GM12891 (cell line): ENCODE measurements around the gene NEK7.

Source experiments
- PAX5 ChIP-seq: IDR thresholded peaks from 2 replicates; pipeline ENCODE4 v1.6.1; 2011; ENCODE audit warnings: low read length, moderate library complexity, mild to moderate bottlenecking; ENCODE audit not compliant: insufficient read depth, severe bottlenecking
- POLR2A ChIP-seq: IDR thresholded peaks from 2 replicates; pipeline ENCODE4 v1.6.1; 2011; ENCODE audit warnings: low read depth, low read length, control low read depth
- POLR2AphosphoS5 ChIP-seq: IDR thresholded peaks from 2 replicates; pipeline ENCODE4 v1.6.1; 2011; ENCODE audit warnings: low read depth, low read length, control low read depth
- POU2F2 ChIP-seq: IDR thresholded peaks from 2 replicates; pipeline ENCODE4 v1.6.1; 2011; ENCODE audit warnings: low read depth, mild to moderate bottlenecking, control low read depth, low read length, moderate library complexity
- SPI1 ChIP-seq: IDR thresholded peaks from 2 replicates; pipeline ENCODE4 v1.6.1; 2011; ENCODE audit warnings: low read depth, low read length, control low read depth
- TAF1 ChIP-seq: IDR thresholded peaks from 2 replicates; pipeline ENCODE4 v1.6.1; 2011; ENCODE audit warnings: low read depth, low read length, control low read depth

GRCh38 chr1:198283222-198283621 is 126.4 kb downstream of the NEK7 start:
- TF ChIP-seq POLR2AphosphoS5 = no peak
- no peak for TF ChIP-seq POLR2A
- TF ChIP-seq TAF1 = no peak
- TF ChIP-seq POU2F2 = no peak
- TF ChIP-seq SPI1 = no peak
- TF ChIP-seq PAX5 = no peak
